Sigmoid colon (tissue), 3 donors: ENCODE results near the gene TMEM87A.

Experiments used
- CTCF ChIP-seq, 4 experiments: fragments of 450-650 bp in 3 of 4; fragments of 200-600 bp in 1 of 4; IDR thresholded peaks; one replicate each; pipeline ENCODE4 v1.5.1; 2016 to 2019; ENCODE audit warnings: antibody characterized with exemption in 4 of 4, mild to moderate bottlenecking in 3 of 4, moderate library complexity in 2 of 4
- POLR2A ChIP-seq, 2 donors: fragments of 450-650 bp; IDR thresholded peaks; one replicate each; pipeline ENCODE4 v1.6.1; 2016; ENCODE audit warnings: antibody characterized with exemption in 2 of 2, mild to moderate bottlenecking in 2 of 2, moderate library complexity in 2 of 2

GRCh38 chr15:42267286-42267685 is 5.9 kb downstream of the TMEM87A start:
- TF ChIP-seq CTCF (IDR thresholded peaks at IDR 0.05), result no peak
- no peak for TF ChIP-seq POLR2A (IDR thresholded peaks at IDR 0.05)
